ENCODE results near the gene PEDS1. TPM values are rescaled to one million over a fixed set of nuclear protein-coding genes. Genes with fewer than 3 reads are reported as not detected.
A peak's percentile ranks its signal among the peaks of the same experiment; 100 is the strongest.

PEDS1 gene
- total and polyA plus RNA-seq, 2 of the 13 experiments (the other 11 are each of a cell fraction or from before 2014, with no cell fraction given): 30.5 to 93.9 TPM

DNA sequence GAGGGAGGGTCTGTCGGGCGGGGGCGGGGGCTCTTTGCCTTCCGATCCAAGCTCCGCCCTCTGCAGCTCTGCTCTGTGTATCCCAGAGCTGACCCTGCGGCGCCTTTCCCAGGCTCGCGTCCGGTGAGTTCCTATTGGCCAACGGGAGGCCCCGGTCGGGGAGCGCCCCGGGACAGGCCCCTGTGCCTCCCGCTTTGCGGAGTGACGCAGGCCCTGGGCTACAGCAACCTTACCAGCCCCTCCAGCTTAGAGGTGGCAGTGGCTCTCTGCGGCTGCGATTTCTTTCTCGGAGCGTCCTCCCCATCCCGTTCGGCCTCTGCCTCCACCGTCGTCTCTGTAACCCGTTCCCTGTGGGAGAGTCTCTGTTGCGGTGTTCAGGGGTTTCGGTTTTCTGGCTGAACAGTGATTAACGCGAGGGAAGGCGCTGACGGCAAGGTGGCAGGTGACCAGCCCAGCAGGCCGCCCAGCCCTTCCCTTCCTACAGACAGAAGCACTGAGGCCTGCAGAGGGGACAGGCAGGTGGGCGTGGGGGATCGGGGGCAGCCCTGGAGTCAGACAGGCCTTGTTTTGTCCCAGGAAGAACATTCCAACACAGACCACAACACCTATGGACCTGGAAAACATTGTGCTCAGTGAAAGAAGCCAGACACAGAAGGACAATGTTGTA is 19.0 kb upstream of the PEDS1 start (continued):
- TF ChIP-seq ZSCAN12 (CRISPR knock-in tag; IDR thresholded peaks at IDR 0.05) (peak; percentile 91), ZC3H4 (CRISPR knock-in tag; IDR thresholded peaks at IDR 0.05; ENCODE audit: borderline replicate concordance) (peak; percentile 77; the same call in 1 of the 2 replicates), ZNF275 (CRISPR knock-in tag; IDR thresholded peaks at IDR 0.05; ENCODE audit: borderline replicate concordance) (peak; percentile 98), ZNF350 (CRISPR knock-in tag; IDR thresholded peaks at IDR 0.05; ENCODE audit: borderline replicate concordance, low read depth) (peak; percentile 95), ZNF446 (CRISPR knock-in tag; IDR thresholded peaks at IDR 0.05) (peak; percentile 75; the same call in 1 of the 2 replicates), ZKSCAN8 (CRISPR knock-in tag; IDR thresholded peaks at IDR 0.05; ENCODE audit: borderline replicate concordance) (peak; percentile 87), ZNF569 (CRISPR knock-in tag; IDR thresholded peaks at IDR 0.05; ENCODE audit: borderline replicate concordance) (no peak), ZNF230 (CRISPR knock-in tag; IDR thresholded peaks at IDR 0.05) (peak; percentile 94), ZGPAT (CRISPR knock-in tag; IDR thresholded peaks at IDR 0.05) (peak; percentile 94), KAT8 (CRISPR knock-in tag; IDR thresholded peaks at IDR 0.05) (peak; percentile 91), SNAPC4 (CRISPR knock-in tag; IDR thresholded peaks at IDR 0.05) (0 out of 2 replicates have a peak, but pooled peaks have one; percentile 93), ZNF530 (CRISPR knock-in tag; IDR thresholded peaks at IDR 0.05; ENCODE audit: low read depth) (no peak), ZNF253 (CRISPR knock-in tag; IDR thresholded peaks at IDR 0.05; ENCODE audit: borderline replicate concordance) (peak; percentile 83; the same call in 1 of the 2 replicates), SCMH1 (CRISPR knock-in tag; IDR thresholded peaks at IDR 0.05; ENCODE audit: borderline replicate concordance) (no peak)
- TF ChIP-seq, protein P1, sequence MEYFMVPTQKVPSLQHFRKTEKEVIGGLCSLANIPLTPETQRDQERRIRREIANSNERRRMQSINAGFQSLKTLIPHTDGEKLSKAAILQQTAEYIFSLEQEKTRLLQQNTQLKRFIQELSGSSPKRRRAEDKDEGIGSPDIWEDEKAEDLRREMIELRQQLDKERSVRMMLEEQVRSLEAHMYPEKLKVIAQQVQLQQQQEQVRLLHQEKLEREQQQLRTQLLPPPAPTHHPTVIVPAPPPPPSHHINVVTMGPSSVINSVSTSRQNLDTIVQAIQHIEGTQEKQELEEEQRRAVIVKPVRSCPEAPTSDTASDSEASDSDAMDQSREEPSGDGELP (IDR thresholded peaks at IDR 0.05; ENCODE audit: borderline replicate concordance, low read depth): peak; percentile 14; the same call in 1 of the 2 replicates
- TF ChIP-seq, protein P2, sequence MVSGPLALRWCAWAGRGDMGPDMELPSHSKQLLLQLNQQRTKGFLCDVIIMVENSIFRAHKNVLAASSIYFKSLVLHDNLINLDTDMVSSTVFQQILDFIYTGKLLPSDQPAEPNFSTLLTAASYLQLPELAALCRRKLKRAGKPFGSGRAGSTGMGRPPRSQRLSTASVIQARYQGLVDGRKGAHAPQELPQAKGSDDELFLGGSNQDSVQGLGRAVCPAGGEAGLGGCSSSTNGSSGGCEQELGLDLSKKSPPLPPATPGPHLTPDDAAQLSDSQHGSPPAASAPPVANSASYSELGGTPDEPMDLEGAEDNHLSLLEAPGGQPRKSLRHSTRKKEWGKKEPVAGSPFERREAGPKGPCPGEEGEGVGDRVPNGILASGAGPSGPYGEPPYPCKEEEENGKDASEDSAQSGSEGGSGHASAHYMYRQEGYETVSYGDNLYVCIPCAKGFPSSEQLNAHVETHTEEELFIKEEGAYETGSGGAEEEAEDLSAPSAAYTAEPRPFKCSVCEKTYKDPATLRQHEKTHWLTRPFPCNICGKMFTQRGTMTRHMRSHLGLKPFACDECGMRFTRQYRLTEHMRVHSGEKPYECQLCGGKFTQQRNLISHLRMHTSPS (CRISPR knock-in tag; IDR thresholded peaks at IDR 0.05; ENCODE audit: low read depth): 0 out of 2 replicates have a peak, but pooled peaks have one; percentile 43

Measured in HepG2 (cell line).